Activated naive CD4-positive, alpha-beta T cell treated with anti-CD3 and anti-CD28 coated beads for 36 hours (primary cell): Measurements from ENCODE around the gene TRIM58. TPM values are rescaled to one million over a fixed set of nuclear protein-coding genes. Genes with fewer than 3 reads are reported as not detected.

Source experiments
- CTCF ChIA-PET: fragments of 350-600 bp; sonication (Branson Sonifier 250); formaldehyde crosslinking; loops from one replicate; lab custom pipeline; 2021; ENCODE audit warnings: antibody characterized with exemption; lab: Charles Lee
- DNase-seq: peaks from one replicate; pipeline ENCODE4 v3.0.0-alpha.2; 2020
- H3K27ac Mint-ChIP-seq: one replicate; pipeline ENCODE4 v1.8.0; 2021; ENCODE audit warnings: mild to moderate bottlenecking, mixed read lengths
- H3K27me3 Mint-ChIP-seq: one replicate; pipeline ENCODE4 v1.8.0; 2021; ENCODE audit warnings: low read depth, mixed read lengths
- H3K36me3 Mint-ChIP-seq: one replicate; pipeline ENCODE4 v1.8.0; 2021; ENCODE audit warnings: low read depth, mixed read lengths
- H3K4me1 Mint-ChIP-seq: one replicate; pipeline ENCODE4 v1.8.0; 2021; ENCODE audit warnings: low read depth, mixed read lengths
- H3K4me3 Mint-ChIP-seq: one replicate; pipeline ENCODE4 v1.8.0; 2021; ENCODE audit warnings: mild to moderate bottlenecking, moderate library complexity, mixed read lengths
- H3K9me3 Mint-ChIP-seq: one replicate; pipeline ENCODE4 v1.8.0; 2021; ENCODE audit warnings: mixed read lengths
- intact Hi-C: fragments of 100-400 bp; cut with micrococcal nuclease; formaldehyde crosslinking; loops from one replicate; pipeline ENCODE4 v1.15.1; 2023
- total RNA-seq, 2 experiments: library from RNA; stranded (reverse); gene quantifications; one replicate each; pipeline ENCODE4 v1.2.3, GENCODE V29; 2021

Gene TRIM58
- total RNA-seq, 2 experiments from 2014 or later, result 0.12 to 0.17 TPM

DNA sequence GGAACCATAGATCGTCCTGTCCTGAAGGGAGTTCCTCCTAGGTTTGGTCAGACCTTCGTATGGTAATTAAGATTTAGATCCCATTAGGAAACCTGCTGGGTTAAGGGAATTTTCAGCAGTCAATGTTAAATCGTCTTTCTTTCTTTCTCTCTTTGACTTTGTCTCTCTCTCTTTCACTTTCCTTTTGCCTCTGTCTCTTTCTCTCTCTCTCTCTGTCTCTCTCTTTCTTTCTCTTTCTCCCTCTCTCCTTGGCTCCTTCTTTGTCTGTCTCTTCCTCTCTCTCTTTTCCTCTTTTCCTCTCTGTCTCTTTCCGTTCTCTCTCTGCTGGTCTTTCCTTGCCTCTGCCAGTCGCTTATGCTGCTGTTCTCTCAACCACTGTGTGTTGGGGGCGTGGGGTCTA is 47.1 kb downstream of the TRIM58 start:
- Mint-ChIP-seq H3K27ac (no peak overlapping the region), H3K36me3 (peaks cover 8% of the 10 kb centered on the region), H3K27me3 (peaks cover 3% of the 10 kb centered on the region), H3K9me3 (peaks cover 18% of the 10 kb centered on the region), H3K4me3 (no peak overlapping the region), H3K4me1 (peaks cover 31% of the 10 kb centered on the region)
- CTCF ChIA-PET, result no interaction called here
- DNase-seq, result no peak
- intact Hi-C loops, result loop anchor here (5.0 kb wide), 1 partner anchor 972 kb away; the partner anchor contains the start of gene AHCTF1

DNA sequence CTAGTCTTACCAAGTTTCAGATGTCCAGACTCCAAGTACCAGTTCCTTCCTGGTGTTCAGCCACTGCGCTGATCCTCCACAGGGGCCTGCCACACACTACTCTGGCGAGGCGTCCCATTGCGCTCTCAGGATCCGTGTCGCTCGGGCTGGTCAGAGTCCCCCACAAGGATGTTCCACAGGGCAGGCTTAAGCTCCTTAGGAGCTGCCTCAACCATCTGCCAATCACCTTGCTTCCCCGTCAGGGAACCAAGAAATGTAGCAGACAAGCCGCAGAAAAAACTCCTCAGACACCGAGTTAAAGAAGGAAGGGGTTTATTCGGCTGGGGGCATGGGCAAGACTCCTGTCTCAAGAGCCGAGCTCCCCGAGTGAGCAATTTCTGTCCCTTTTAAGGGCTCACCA is 48.2 kb downstream of the TRIM58 start:
- intact Hi-C loops, result loop anchor here (5.0 kb wide), 2 partner anchors 577 to 1573 kb away; no protein-coding TSS in a partner anchor
- H3K9me3 Mint-ChIP-seq, result peaks cover 18% of the 10 kb centered on the region

GRCh38 chr1:247905910-247906503 is 49.0 kb downstream of the TRIM58 start:
- intact Hi-C loops, result loop anchor here (1.0 to 5.0 kb wide), 5 partner anchors 31 to 1574 kb away; partner anchors contain the start of gene TRIM58
- H3K27ac Mint-ChIP-seq, result peak overlapping the region; percentile 76
- CTCF ChIA-PET, result interaction anchor here (0.8 kb wide), 1 partner anchor 21 kb away, joined by 3 read pairs; no protein-coding TSS in a partner anchor

More for the DNA sequence above, 48.2 kb downstream of the TRIM58 start:
- Mint-ChIP-seq H3K36me3 (peaks cover 8% of the 10 kb centered on the region), H3K4me3 (no peak overlapping the region), H3K27ac (no peak overlapping the region), H3K4me1 (peaks cover 31% of the 10 kb centered on the region), H3K27me3 (peaks cover 3% of the 10 kb centered on the region)
- CTCF ChIA-PET, result interaction anchor here (0.8 kb wide), 1 partner anchor 20 kb away, joined by 3 read pairs; no protein-coding TSS in a partner anchor
- DNase-seq, result peak; percentile 6

GRCh38 chr1:247906504-247907047 is 49.6 kb downstream of the TRIM58 start:
- Mint-ChIP-seq H3K4me1 (peaks cover 31% of the 10 kb centered on the region), H3K36me3 (peaks cover 8% of the 10 kb centered on the region), H3K27ac (peak overlapping the region; percentile 76), H3K9me3 (peaks cover 18% of the 10 kb centered on the region), H3K27me3 (peaks cover 3% of the 10 kb centered on the region), H3K4me3 (peak overlapping the region; percentile 24)
- intact Hi-C loops, result loop anchor here (1.0 to 5.0 kb wide), 5 partner anchors 31 to 1574 kb away; partner anchors contain the start of gene TRIM58
- peak; percentile 60 for DNase-seq
- CTCF ChIA-PET, result no interaction called here

More at GRCh38 chr1:247905910-247906503, 49.0 kb downstream of the TRIM58 start:
- DNase-seq, result no peak
- H3K4me3 Mint-ChIP-seq, result no peak overlapping the region
- H3K4me1 Mint-ChIP-seq, result peaks cover 31% of the 10 kb centered on the region
- peaks cover 3% of the 10 kb centered on the region for H3K27me3 Mint-ChIP-seq
- H3K9me3 Mint-ChIP-seq, result peaks cover 18% of the 10 kb centered on the region
- peaks cover 8% of the 10 kb centered on the region for H3K36me3 Mint-ChIP-seq

- Mint-ChIP-seq H3K4me3 (no peak overlapping the region), H3K4me1 (peaks cover 31% of the 10 kb centered on the region), H3K27me3 (peaks cover 3% of the 10 kb centered on the region), H3K27ac (no peak overlapping the region), H3K36me3 (peaks cover 8% of the 10 kb centered on the region), H3K9me3 (peaks cover 16% of the 10 kb centered on the region)
- no peak for DNase-seq
- intact Hi-C loops, result loop anchor here (5.0 kb wide), 2 partner anchors 574 to 1576 kb away; no protein-coding TSS in a partner anchor
- CTCF ChIA-PET, result no interaction called here
Measured at GRCh38 chr1:247908766-247909165, 51.8 kb downstream of the TRIM58 start.

- no peaks in the 10 kb centered on the region for H3K9me3 Mint-ChIP-seq
- H3K4me3 Mint-ChIP-seq, result no peak overlapping the region
- intact Hi-C loops, result loop anchor here (5.0 kb wide), 1 partner anchor 231 kb away; no protein-coding TSS in a partner anchor
- CTCF ChIA-PET, result no interaction called here
- no peaks in the 10 kb centered on the region for H3K36me3 Mint-ChIP-seq
- no peaks in the 10 kb centered on the region for H3K4me1 Mint-ChIP-seq
- H3K27ac Mint-ChIP-seq, result no peak overlapping the region
- DNase-seq, result no peak
- peaks cover 2% of the 10 kb centered on the region for H3K27me3 Mint-ChIP-seq
Measured at GRCh38 chr1:247913786-247914185, 56.8 kb downstream of the TRIM58 start.

DNA sequence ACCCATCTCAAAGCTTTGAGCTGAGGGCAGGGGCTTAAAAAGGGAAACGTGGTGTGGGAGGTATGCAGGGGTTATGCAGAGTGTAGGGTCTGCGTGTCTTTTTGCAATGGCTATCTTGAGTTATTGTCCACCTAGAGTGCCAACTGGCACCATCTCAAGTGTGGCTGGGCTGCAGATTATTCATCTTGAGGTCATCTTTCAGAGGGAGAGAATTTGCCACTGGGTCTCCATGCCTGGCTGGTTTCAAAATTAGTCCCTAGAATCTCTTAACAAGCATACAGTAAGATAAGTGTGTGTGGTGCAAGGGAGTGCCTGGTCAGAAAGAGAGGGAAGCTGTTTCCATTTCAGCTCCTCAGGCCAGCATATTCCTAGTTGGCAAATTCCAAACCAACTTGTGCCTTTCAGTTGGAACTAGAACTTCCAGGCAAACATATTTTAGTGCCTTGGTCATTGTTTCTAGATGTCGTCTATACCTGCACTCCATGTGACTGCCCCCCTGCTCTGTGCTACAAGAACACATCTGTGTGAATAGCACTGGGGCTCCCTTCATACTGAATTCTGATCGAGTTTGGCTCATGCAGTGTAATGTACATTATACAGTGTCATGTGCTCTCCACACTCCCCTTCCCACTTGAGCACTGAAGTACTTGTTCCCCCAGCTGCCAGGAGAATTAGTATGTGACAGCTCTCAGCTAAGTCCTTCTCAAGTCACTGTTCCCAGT is 58.1 kb downstream of the TRIM58 start:
- CTCF ChIA-PET, result no interaction called here
- no peak for DNase-seq
- no peak overlapping the region for H3K27ac Mint-ChIP-seq
- no peak overlapping the region for H3K4me3 Mint-ChIP-seq
- intact Hi-C loops, result loop anchor here (5.0 kb wide), 1 partner anchor 233 kb away; no protein-coding TSS in a partner anchor
- H3K36me3 Mint-ChIP-seq, result no peaks in the 10 kb centered on the region
- H3K4me1 Mint-ChIP-seq, result no peaks in the 10 kb centered on the region
- no peaks in the 10 kb centered on the region for H3K9me3 Mint-ChIP-seq
- peaks cover 2% of the 10 kb centered on the region for H3K27me3 Mint-ChIP-seq

- intact Hi-C loops, result no loop called here
- DNase-seq, result no peak
- H3K4me3 Mint-ChIP-seq, result no peak within 1 kb of the TSS
- H3K4me1 Mint-ChIP-seq, result no peaks in the 10 kb centered on the region
- no peaks in the 10 kb centered on the region for H3K9me3 Mint-ChIP-seq
- no peak within 1 kb of the TSS for H3K27ac Mint-ChIP-seq
- CTCF ChIA-PET, result interaction anchor here (1.0 kb wide), 1 partner anchor 17 kb away, joined by 3 read pairs; no protein-coding TSS in a partner anchor
- no peaks in the 10 kb centered on the region for H3K36me3 Mint-ChIP-seq
- H3K27me3 Mint-ChIP-seq, result peaks cover 2% of the 10 kb centered on the region
Measured at GRCh38 chr1:247919952-247920351, 63.0 kb downstream of the TRIM58 start, which contains the start of gene OR2T8. OR2T8 (plus strand) TSS chr1:247920252; CDS start chr1:247921018, 766 bp downstream.

DNA sequence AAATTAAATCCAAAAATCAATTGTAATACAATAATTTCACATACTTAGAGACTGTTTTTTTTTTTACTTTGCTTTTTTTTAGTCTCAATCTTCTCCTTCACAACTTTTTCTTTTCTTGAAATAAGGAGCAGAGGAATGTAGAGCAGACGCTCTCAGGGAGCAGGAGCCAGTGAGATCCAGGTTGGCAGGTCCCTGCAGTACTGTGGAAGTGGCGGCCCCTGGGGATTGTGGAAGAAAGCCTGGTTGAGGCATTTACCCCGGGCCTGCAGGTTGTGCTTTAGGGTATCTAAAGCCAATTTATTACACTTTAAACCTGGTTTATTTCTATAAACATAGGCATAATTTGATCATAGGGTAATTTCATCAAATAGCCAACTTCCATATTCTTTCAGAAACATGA is 67.0 kb downstream of the TRIM58 start:
- CTCF ChIA-PET, result no interaction called here
- intact Hi-C loops, result no loop called here
- Mint-ChIP-seq H3K36me3 (no peaks in the 10 kb centered on the region), H3K4me3 (no peak overlapping the region), H3K4me1 (no peaks in the 10 kb centered on the region), H3K27me3 (no peaks in the 10 kb centered on the region), H3K9me3 (no peaks in the 10 kb centered on the region), H3K27ac (no peak overlapping the region)
- no peak for DNase-seq

DNA sequence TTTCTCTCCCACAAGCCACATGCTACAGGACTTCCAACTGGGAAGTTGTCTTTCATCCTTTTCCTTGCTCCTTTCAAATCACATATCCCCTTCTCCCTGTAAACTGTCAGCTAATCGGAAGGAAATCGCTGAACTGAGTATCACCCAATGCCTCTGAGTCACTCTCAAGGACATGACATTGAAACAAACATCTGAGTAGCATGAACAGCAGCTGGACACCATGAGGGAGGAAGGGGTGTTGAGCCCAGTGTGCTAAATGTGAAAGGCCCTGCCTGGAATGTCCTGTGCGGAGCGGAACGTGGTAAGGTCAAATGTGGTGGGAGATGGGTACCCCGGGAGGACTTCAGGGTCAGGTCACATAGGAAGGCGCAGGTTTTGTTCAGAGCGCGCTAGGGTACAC is 67.9 kb downstream of the TRIM58 start, which contains the start of gene OR2AJ1:
OR2AJ1 (plus strand) TSS at position 22 of the 400 bp plus-strand sequence. CDS start 8,880 bp downstream, outside the sequence.
- Mint-ChIP-seq H3K9me3 (no peaks in the 10 kb centered on the region), H3K4me1 (no peaks in the 10 kb centered on the region)
- DNase-seq, result no peak

More for the DNA sequence above, 67.9 kb downstream of the TRIM58 start, which contains the start of gene OR2AJ1:
- Mint-ChIP-seq H3K4me3 (no peak within 1 kb of the TSS), H3K36me3 (no peaks in the 10 kb centered on the region), H3K27me3 (no peaks in the 10 kb centered on the region), H3K27ac (no peak within 1 kb of the TSS)
- CTCF ChIA-PET, result no interaction called here
- intact Hi-C loops, result no loop called here
